H1 (cell line): ENCODE measurements around the gene WDR48. TPM values are rescaled to one million over a fixed set of nuclear protein-coding genes. Genes with fewer than 3 reads are reported as not detected.

Experiments used
- CTCF ChIA-PET: fragments of 300-600 bp; sonication (Branson Sonifier 250); formaldehyde crosslinking; loops from one replicate; lab custom pipeline; 2021; ENCODE audit not compliant: partially characterized antibody; lab: Charles Lee
- POLR2A ChIA-PET: fragments of 300-600 bp; sonication (Branson Sonifier 250); formaldehyde crosslinking; loops from one replicate; lab custom pipeline; 2021; ENCODE audit warnings: inconsistent platforms; ENCODE audit not compliant: partially characterized antibody; lab: Charles Lee
- DNase-seq, 2 experiments: peaks; one replicate each; pipeline versions ENCODE4 v3.0.0 to v3.0.0-alpha.2; 2010 to 2022; ENCODE audit warnings: low spot score in 2 of 2, low read depth in 1 of 2, mixed read lengths in 1 of 2
- FAIRE-seq: peaks from 2 replicates; lab custom pipeline; 2011; peaks lifted over from hg19 to GRCh38; lab: Jason Lieb, UNC
- H2AFZ ChIP-seq: 2 replicates; pipeline ENCODE4 v1.8.1; 2012; ENCODE audit warnings: low read length, inconsistent platforms
- H2AK5ac ChIP-seq: 2 replicates; pipeline ENCODE4 v1.6.1; 2013; ENCODE audit warnings: low read depth, low read length
- H2BK120ac ChIP-seq: replicated peaks from 2 replicates; pipeline ENCODE3; 2013; ENCODE audit warnings: low read depth, low read length, inconsistent platforms
- H2BK12ac ChIP-seq: 2 replicates; pipeline ENCODE4 v1.6.1; 2013; ENCODE audit warnings: low read depth, low read length
- H2BK15ac ChIP-seq: 2 replicates; pipeline ENCODE4 v1.6.1; 2013; ENCODE audit warnings: low read length
- H2BK20ac ChIP-seq: 2 replicates; pipeline ENCODE4 v1.6.1; 2013; ENCODE audit warnings: low read length
- H2BK5ac ChIP-seq: 2 replicates; pipeline ENCODE4 v1.6.1; 2013; ENCODE audit warnings: low read depth, low read length
- H3K14ac ChIP-seq: 2 replicates; pipeline ENCODE4 v1.6.1; 2013; ENCODE audit warnings: inconsistent platforms; ENCODE audit not compliant: insufficient read length
- H3K18ac ChIP-seq: 2 replicates; pipeline ENCODE4 v1.6.1; 2013; ENCODE audit warnings: low read length; ENCODE audit errors: extremely low read depth
- H3K23ac ChIP-seq: 2 replicates; pipeline ENCODE4 v1.6.1; 2013; ENCODE audit warnings: inconsistent platforms; ENCODE audit not compliant: insufficient read length
- H3K23me2 ChIP-seq: 2 replicates; pipeline ENCODE4 v1.6.1; 2013; ENCODE audit warnings: low read depth, low read length
- H3K27ac ChIP-seq: 2 replicates; pipeline ENCODE4 v1.6.1; 2011; ENCODE audit warnings: low read depth, low read length, inconsistent platforms
- H3K27me3 ChIP-seq, 4 experiments: replicated peaks in 1 of 4; 1 replicate in 1 of 4; 2 replicates in 3 of 4; pipeline versions ENCODE4 v1.6.1 to v1.8.1; 2011 to 2013; ENCODE audit warnings: low read length in 3 of 4, mild to moderate bottlenecking in 3 of 4, inconsistent platforms in 2 of 4, mixed read lengths in 2 of 4, moderate library complexity in 1 of 4; ENCODE audit not compliant: control insufficient read depth in 3 of 4, insufficient read depth in 3 of 4; ENCODE audit errors: extremely low read depth in 1 of 4
- H3K36me3 ChIP-seq, 4 experiments: 2 replicates each; pipeline versions ENCODE4 v1.6.1 to v1.8.1; 2011 to 2013; ENCODE audit warnings: mild to moderate bottlenecking in 4 of 4, low read length in 3 of 4, moderate library complexity in 2 of 4, control low read depth in 1 of 4, inconsistent platforms in 1 of 4; ENCODE audit not compliant: insufficient read depth in 4 of 4, control insufficient read depth in 2 of 4
- H3K4ac ChIP-seq: replicated peaks from 2 replicates; pipeline ENCODE3; 2013; ENCODE audit warnings: low read length, low read depth, mixed read lengths, inconsistent platforms; ENCODE audit not compliant: insufficient read length
- H3K4me1 ChIP-seq, 4 experiments: replicated peaks in 1 of 4; 1 replicate in 1 of 4; 2 replicates in 3 of 4; pipeline versions ENCODE4 v1.6.1 to v1.8.1; 2011 to 2013; ENCODE audit warnings: low read length in 3 of 4, inconsistent platforms in 2 of 4, mixed read lengths in 1 of 4; ENCODE audit not compliant: insufficient read depth in 4 of 4, control insufficient read depth in 3 of 4
- H3K4me2 ChIP-seq, 2 experiments: 2 replicates each; pipeline versions ENCODE4 v1.6.1 to v1.8.1; 2011 to 2013; ENCODE audit warnings: low read depth in 2 of 2, low read length in 2 of 2, control low read depth in 1 of 2, inconsistent platforms in 1 of 2, mild to moderate bottlenecking in 1 of 2; ENCODE audit not compliant: insufficient read depth in 1 of 2
- H3K4me3 ChIP-seq, 4 experiments: fragments of 200-600, 300-600 bp in 1 of 4; sonication (generic), shearing (Covaris generic), sonication (Bioruptor Twin) in 1 of 4; 2 replicates each; pipeline versions ENCODE4 v1.5.1 to v1.8.1; 2011 to 2016; ENCODE audit warnings: low read length in 4 of 4, low read depth in 3 of 4, control low read depth in 2 of 4, inconsistent platforms in 2 of 4, mild to moderate bottlenecking in 2 of 4, mixed read lengths in 1 of 4, moderate library complexity in 1 of 4; ENCODE audit not compliant: insufficient read depth in 2 of 4; ENCODE audit errors: extremely low read depth in 1 of 4
- H3K56ac ChIP-seq: replicated peaks from 2 replicates; pipeline ENCODE3; 2013; ENCODE audit warnings: low read depth, mild to moderate bottlenecking, mixed read lengths, low read length, inconsistent platforms; ENCODE audit not compliant: insufficient read length
- H3K79me1 ChIP-seq: 2 replicates; pipeline ENCODE4 v1.6.1; 2013; ENCODE audit warnings: low read depth, low read length, control low read depth
- H3K79me2 ChIP-seq, 2 experiments: 2 replicates each; pipeline versions ENCODE4 v1.6.1 to v1.8.1; 2012 to 2013; ENCODE audit warnings: low read length in 2 of 2, mild to moderate bottlenecking in 2 of 2, inconsistent platforms in 1 of 2; ENCODE audit not compliant: insufficient read depth in 2 of 2, control insufficient read depth in 1 of 2
- H3K9ac ChIP-seq, 4 experiments: replicated peaks in 1 of 4; 1 replicate in 1 of 4; 2 replicates in 3 of 4; pipeline versions ENCODE4 v1.6.1 to v1.8.1; 2011 to 2013; ENCODE audit warnings: low read depth in 3 of 4, low read length in 3 of 4, control low read depth in 2 of 4, mild to moderate bottlenecking in 2 of 4, moderate library complexity in 2 of 4, inconsistent platforms in 1 of 4; ENCODE audit errors: extremely low read depth in 1 of 4
- H3K9me3 ChIP-seq, 2 experiments: 2 replicates each; pipeline versions ENCODE4 v1.6.1 to v1.8.1; 2012 to 2013; ENCODE audit warnings: mild to moderate bottlenecking in 2 of 2, moderate library complexity in 2 of 2, control low read depth in 1 of 2, inconsistent platforms in 1 of 2, low read depth in 1 of 2, low read length in 1 of 2, mixed read lengths in 1 of 2; ENCODE audit not compliant: insufficient read depth in 2 of 2
- H4K20me1 ChIP-seq, 2 experiments: replicated peaks in 1 of 2; 2 replicates each; pipeline versions ENCODE3 to v1.8.1; 2011 to 2013; ENCODE audit warnings: inconsistent platforms in 2 of 2, low read length in 2 of 2, mild to moderate bottlenecking in 1 of 2; ENCODE audit not compliant: insufficient read depth in 2 of 2, control insufficient read depth in 1 of 2
- H4K5ac ChIP-seq: 2 replicates; pipeline ENCODE4 v1.6.1; 2013; ENCODE audit warnings: low read length, low read depth, mixed read lengths, inconsistent platforms; ENCODE audit not compliant: insufficient read length
- H4K8ac ChIP-seq: 2 replicates; pipeline ENCODE4 v1.8.0; 2013; ENCODE audit warnings: mild to moderate bottlenecking, moderate library complexity, low read length, inconsistent platforms; ENCODE audit not compliant: insufficient read depth; ENCODE audit errors: extremely low read depth
- H4K91ac ChIP-seq: replicated peaks from 2 replicates; pipeline ENCODE3; 2013; ENCODE audit warnings: low read length, mixed read lengths, inconsistent platforms; ENCODE audit not compliant: insufficient read length
- BRCA1 ChIP-seq: IDR thresholded peaks from 2 replicates; pipeline ENCODE4 v1.6.1; 2012; ENCODE audit warnings: low read depth, low read length, improper control_type of control experiment
- CBX5 ChIP-seq: fragments of 300-800, 300-1000 bp; sonication (generic); IDR thresholded peaks from 2 replicates; pipeline ENCODE4 v1.7.1; 2016; ENCODE audit warnings: antibody characterized with exemption, low read length, low read depth
- CHD2 ChIP-seq: IDR thresholded peaks from 2 replicates; pipeline ENCODE4 v1.6.1; 2012; ENCODE audit warnings: low read length, improper control_type of control experiment
- EP300 ChIP-seq, 2 experiments: IDR thresholded peaks; 1 replicate in 1 of 2; 2 replicates in 1 of 2; pipeline ENCODE4 v1.6.1; 2011 to 2012; ENCODE audit warnings: low read depth in 2 of 2, low read length in 2 of 2, mild to moderate bottlenecking in 2 of 2, borderline replicate concordance in 1 of 2, inconsistent platforms in 1 of 2, moderate library complexity in 1 of 2
- FOSL1 ChIP-seq: IDR thresholded peaks from 2 replicates; pipeline ENCODE4 v1.6.1; 2011; ENCODE audit warnings: mild to moderate bottlenecking, low read depth, low read length, moderate library complexity; ENCODE audit not compliant: insufficient read depth
- HDAC6 ChIP-seq: IDR thresholded peaks from one replicate; pipeline ENCODE4 v1.7.1; 2012; ENCODE audit warnings: low read depth, mild to moderate bottlenecking, inconsistent platforms, low read length, moderate library complexity
- JUN ChIP-seq: IDR thresholded peaks from 2 replicates; pipeline ENCODE4 v1.6.1; 2011; ENCODE audit warnings: low read depth, mild to moderate bottlenecking, improper control_type of control experiment, low read length
- JUND ChIP-seq: IDR thresholded peaks from 2 replicates; pipeline ENCODE4 v1.6.1; 2011; ENCODE audit warnings: mild to moderate bottlenecking, improper control_type of control experiment, low read length
- KDM4A ChIP-seq: IDR thresholded peaks from one replicate; pipeline ENCODE4 v1.7.1; 2012; ENCODE audit warnings: low read depth, mild to moderate bottlenecking, moderate library complexity, low read length, inconsistent platforms; ENCODE audit not compliant: severe bottlenecking
- MAFK ChIP-seq: IDR thresholded peaks from 2 replicates; pipeline ENCODE4 v1.6.1; 2012; ENCODE audit warnings: low read depth, mild to moderate bottlenecking, improper control_type of control experiment, low read length
- SIN3A ChIP-seq, 2 experiments: IDR thresholded peaks in 1 of 2; conservative IDR thresholded peaks in 1 of 2; 2 replicates each; pipeline ENCODE4 v1.6.1; 2011 to 2012; ENCODE audit warnings: low read length in 2 of 2, improper control_type of control experiment in 1 of 2, low read depth in 1 of 2, mild to moderate bottlenecking in 1 of 2
- SRF ChIP-seq: IDR thresholded peaks from 2 replicates; pipeline ENCODE4 v1.6.1; 2011; ENCODE audit warnings: mild to moderate bottlenecking, low read depth, low read length, moderate library complexity
- SUZ12 ChIP-seq: fragments of 200-600 bp; sonication (generic); IDR thresholded peaks from 2 replicates; pipeline ENCODE4 v1.6.1; 2012; ENCODE audit warnings: mild to moderate bottlenecking, inconsistent platforms, low read length, moderate library complexity, mixed read lengths
- TBP ChIP-seq: IDR thresholded peaks from 2 replicates; pipeline ENCODE4 v1.6.1; 2011; ENCODE audit warnings: low read depth, low read length, improper control_type of control experiment
- TCF12 ChIP-seq: IDR thresholded peaks from 2 replicates; pipeline ENCODE4 v1.6.1; 2011; ENCODE audit warnings: low read depth, mild to moderate bottlenecking, low read length
- WGBS, 2 experiments: shearing (Covaris generic) in 1 of 2; methylation state at CpG; one replicate each; pipeline versions ENCODE4 v1.1.6 to v1.1.7; 2013 to 2015; ENCODE audit warnings: low lambda C conversion rate in 2 of 2, mixed read lengths in 2 of 2, inconsistent platforms in 1 of 2, low coverage in 1 of 2, missing lambda C conversion rate in 1 of 2; ENCODE audit not compliant: insufficient replicate concordance in 2 of 2, insufficient coverage in 1 of 2, insufficient read length in 1 of 2; ENCODE audit errors: extremely low coverage in 1 of 2, missing lambda C conversion rate in 1 of 2; 5-methylcytosine and 5-hydroxymethylcytosine counted together
- polyA plus RNA-seq, 7 experiments: library from polyadenylated mRNA; depleted of rRNA in 3 of 7; stranded (reverse) in 5 of 7; unstranded in 2 of 7; fragments of >200 nt in 5 of 7; fragments of 200-250 nt in 2 of 7; gene quantifications; 1 replicate in 5 of 7; 2 replicates in 1 of 7; 4 replicates in 1 of 7; pipeline versions ENCODE4 v1.2.1 to v1.2.3, GENCODE V29; 2011 to 2013; ENCODE audit warnings: missing spikeins in 2 of 7, mixed read lengths in 2 of 7
- total RNA-seq: library from RNA; stranded (reverse); fragmentation: NEBNext Ultra II Directional; extraction: Animal tissue kit (Norgen Biotek cat#: 25700); gene quantifications from 2 replicates; pipeline ENCODE4 v1.2.1, GENCODE V29; 2021

WDR48 gene
- total and polyA plus RNA-seq, 2 of the 8 experiments (the other 6 are each of a cell fraction or from before 2014, with no cell fraction given), result 21.2 to 54.1 TPM

DNA sequence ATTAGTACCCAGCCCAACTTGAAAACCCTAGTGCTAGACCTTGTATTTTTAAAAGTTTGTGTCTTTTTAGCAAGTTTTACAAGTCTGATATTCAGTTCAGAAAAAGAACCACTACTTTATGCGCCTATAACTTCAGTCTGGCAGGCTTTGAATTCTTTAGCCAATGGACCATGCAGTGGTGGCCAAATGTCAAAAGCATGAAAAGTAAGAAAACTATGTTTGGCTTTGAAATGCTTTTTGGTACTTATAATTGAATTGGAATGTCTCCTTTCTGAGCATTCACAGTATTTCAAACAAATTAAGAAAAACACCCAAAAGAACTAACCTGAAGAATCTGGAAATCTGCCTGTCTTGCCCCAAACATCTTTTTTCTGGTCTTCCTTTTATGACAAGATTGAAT, 12.8 kb downstream of the WDR48 start:
- CTCF ChIA-PET, result interaction anchor here (0.7 to 1.5 kb wide), 10 partner anchors 8 to 423 kb away, joined by 3 to 5 read pairs (median 3); no protein-coding TSS in a partner anchor
- no peak overlapping the region for H3K4ac ChIP-seq
- POLR2A ChIA-PET, result interaction anchor here (0.9 kb wide), 1 partner anchor 16 kb away, joined by 3 read pairs; no protein-coding TSS in a partner anchor
- no peak overlapping the region for H2AFZ ChIP-seq
- H4K91ac ChIP-seq, result no peak overlapping the region
- H2BK20ac ChIP-seq, result no peak overlapping the region
- H4K20me1 ChIP-seq, result peaks cover 0 to 2% of the 10 kb centered on the region in 2 experiments
- no peak overlapping the region for H3K4me2 ChIP-seq
- no peak overlapping the region for H2BK15ac ChIP-seq
- no peak overlapping the region for H2BK120ac ChIP-seq
- WGBS, 2 experiments, result 100% methylated on average over 1 of the region's 1 CpG; no CpG with 5 or more reads in 1 of the 2 experiments
- H3K27me3 ChIP-seq, result no peaks in the 10 kb centered on the region
- H3K4me1 ChIP-seq, result no peaks in the 10 kb centered on the region
- no peak overlapping the region for H3K4me3 ChIP-seq
- H3K79me1 ChIP-seq, result peaks cover 2% of the 10 kb centered on the region
- H3K79me2 ChIP-seq, result peaks cover 3 to 43% of the 10 kb centered on the region in 2 experiments; a peak in 2 of 4 replicates
- H3K27ac ChIP-seq, result no peak overlapping the region
- DNase-seq (no peak), FAIRE-seq (no peak)
- H2AK5ac ChIP-seq, result no peak overlapping the region
- no peak overlapping the region for H3K18ac ChIP-seq
- no peak overlapping the region for H3K56ac ChIP-seq
- no peaks in the 10 kb centered on the region for H3K9me3 ChIP-seq
- no peak overlapping the region for H4K8ac ChIP-seq
- H3K14ac ChIP-seq, result no peak overlapping the region
- no peak overlapping the region for H3K9ac ChIP-seq
- H3K23me2 ChIP-seq, result no peaks in the 10 kb centered on the region
- H4K5ac ChIP-seq, result no peak overlapping the region
- H3K23ac ChIP-seq, result no peak overlapping the region
- H3K36me3 ChIP-seq, result peaks cover 0 to 35% (median 17%) of the 10 kb centered on the region in 4 experiments; a peak in 5 of 8 replicates
- no peak overlapping the region for H2BK5ac ChIP-seq
- H2BK12ac ChIP-seq, result no peak overlapping the region
- no peak for TF ChIP-seq JUND
- no peak for TF ChIP-seq JUN
- no peak for TF ChIP-seq SRF
- no peak for TF ChIP-seq CHD2
- TF ChIP-seq HDAC6, result no peak
- TF ChIP-seq MAFK, result no peak
- no peak for TF ChIP-seq CBX5
- TF ChIP-seq TBP, result no peak
- no peak for TF ChIP-seq FOSL1
- no peak for TF ChIP-seq SIN3A (conservative IDR thresholded peaks at IDR 0.05 in 1 of 2, IDR thresholded peaks at IDR 0.05 in 1 of 2; ENCODE audit: low read depth in 1 of 2, low read length in 2 of 2)
- TF ChIP-seq TCF12, result no peak
- no peak for TF ChIP-seq KDM4A
- no peak for TF ChIP-seq EP300 (IDR thresholded peaks at IDR 0.05; ENCODE audit: borderline replicate concordance in 1 of 2, low read depth in 2 of 2, low read length in 2 of 2)
- no peak for TF ChIP-seq BRCA1
- no peak for TF ChIP-seq SUZ12
